ENCODE data around the gene CPN2.

- TF ChIP-seq CTCF (IDR thresholded peaks at IDR 0.05; ENCODE audit: low read depth, low read length): no peak
- no peak for TF ChIP-seq EZH2phosphoT487 (IDR thresholded peaks at IDR 0.05; ENCODE audit: low read depth)
Observed at GRCh38 chr3:194293546-194294198, 57.5 kb downstream of the CPN2 start.
